Measurements from ENCODE around the gene BUB1.
"Not testable (repeated sequence)": the region's sequence is repeated elsewhere in the genome, so short reads cannot be mapped to it uniquely, and the experiment has no call there.

The BUB1 gene

DNA sequence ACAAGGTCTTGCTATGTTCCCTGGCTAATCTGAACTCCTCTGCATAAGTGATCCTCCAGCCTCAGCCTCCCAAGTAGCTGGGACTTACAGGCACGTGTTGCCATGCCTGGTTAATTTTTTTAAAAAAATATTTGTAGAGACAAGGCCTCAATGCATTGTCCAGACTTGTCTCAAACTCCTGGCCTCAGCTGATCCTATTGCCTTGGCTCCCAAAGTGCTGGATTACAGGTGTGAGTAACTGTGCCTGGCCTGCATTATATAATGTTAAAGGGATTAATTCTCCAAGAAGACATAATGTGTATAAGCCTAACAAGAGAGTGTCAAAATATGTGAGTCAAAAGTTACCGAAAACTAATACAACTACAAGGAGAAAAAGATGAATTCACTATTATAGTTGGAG, 32.2 kb downstream of the BUB1 start:
- H3K4me1 ChIP-seq (ENCODE audit: control insufficient read depth in 1 of 2, insufficient read depth in 2 of 2, low read length in 2 of 2) = no peaks in the 10 kb centered on the region
- no peaks in the 10 kb centered on the region for H3K36me3 ChIP-seq (ENCODE audit: control insufficient read depth in 1 of 2, insufficient read depth in 2 of 2, low read length in 2 of 2)
- no peaks in the 10 kb centered on the region for H3K27me3 ChIP-seq (ENCODE audit: low read depth, low read length)
- no peaks in the 10 kb centered on the region for H3K9me3 ChIP-seq (ENCODE audit: control insufficient read depth in 1 of 2, low read length in 2 of 2)
- no peak overlapping the region for H3K27ac ChIP-seq (ENCODE audit: low read length)
- H3K4me3 ChIP-seq (ENCODE audit: low read depth in 1 of 2, low read length in 2 of 2) = no peak overlapping the region

- no peaks in the 10 kb centered on the region for H3K36me3 ChIP-seq (ENCODE audit: control insufficient read depth in 1 of 2, insufficient read depth in 2 of 2, low read length in 2 of 2)
- no peaks in the 10 kb centered on the region for H3K27me3 ChIP-seq (ENCODE audit: low read depth, low read length)
- H3K4me1 ChIP-seq (ENCODE audit: control insufficient read depth in 1 of 2, insufficient read depth in 2 of 2, low read length in 2 of 2) = no peaks in the 10 kb centered on the region
- H3K9me3 ChIP-seq (ENCODE audit: control insufficient read depth in 1 of 2, low read length in 2 of 2) = no peaks in the 10 kb centered on the region
- no peak overlapping the region for H3K27ac ChIP-seq (ENCODE audit: low read length)
- no peak overlapping the region for H3K4me3 ChIP-seq (ENCODE audit: low read depth in 1 of 2, low read length in 2 of 2)
Observed at GRCh38 chr2:110644357-110644756, 33.5 kb downstream of the BUB1 start.

DNA sequence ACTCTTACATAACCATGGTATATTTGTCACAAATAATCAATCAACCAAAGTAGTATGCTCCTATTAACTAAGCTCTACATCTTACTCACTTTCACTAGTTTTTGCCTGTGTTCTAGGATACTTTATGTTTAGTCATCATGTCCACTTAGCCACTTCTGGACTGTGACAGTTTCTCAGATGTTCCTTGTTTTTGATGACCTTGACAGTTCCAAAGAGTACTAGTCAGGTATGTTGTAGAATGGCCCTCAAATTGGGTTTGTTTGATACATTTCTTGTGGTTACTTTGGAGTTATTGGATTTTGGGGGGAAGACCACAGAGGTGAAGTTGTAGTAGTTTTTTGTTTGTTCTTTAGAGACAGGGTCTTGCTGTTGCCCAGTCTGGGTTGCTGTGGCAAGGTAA, 35.5 kb downstream of the BUB1 start:
- no peaks in the 10 kb centered on the region for H3K27me3 ChIP-seq (ENCODE audit: low read depth, low read length)
- no peaks in the 10 kb centered on the region for H3K36me3 ChIP-seq (ENCODE audit: control insufficient read depth in 1 of 2, insufficient read depth in 2 of 2, low read length in 2 of 2)

GRCh38 chr2:110639972-110640371, 37.9 kb downstream of the BUB1 start:
- no peaks in the 10 kb centered on the region for H3K4me1 ChIP-seq (ENCODE audit: control insufficient read depth in 1 of 2, insufficient read depth in 2 of 2, low read length in 2 of 2)
- H3K9me3 ChIP-seq (ENCODE audit: control insufficient read depth in 1 of 2, low read length in 2 of 2) = no peaks in the 10 kb centered on the region
- no peak overlapping the region for H3K4me3 ChIP-seq (ENCODE audit: low read depth in 1 of 2, low read length in 2 of 2)
- no peaks in the 10 kb centered on the region for H3K27me3 ChIP-seq (ENCODE audit: low read depth, low read length)
- H3K36me3 ChIP-seq (ENCODE audit: control insufficient read depth in 1 of 2, insufficient read depth in 2 of 2, low read length in 2 of 2) = no peaks in the 10 kb centered on the region
- no peak overlapping the region for H3K27ac ChIP-seq (ENCODE audit: low read length)

More for the DNA sequence above, 35.5 kb downstream of the BUB1 start:
- H3K4me1 ChIP-seq (ENCODE audit: control insufficient read depth in 1 of 2, insufficient read depth in 2 of 2, low read length in 2 of 2) = no peaks in the 10 kb centered on the region
- H3K4me3 ChIP-seq (ENCODE audit: low read depth in 1 of 2, low read length in 2 of 2) = no peak overlapping the region
- H3K27ac ChIP-seq (ENCODE audit: low read length) = no peak overlapping the region
- no peaks in the 10 kb centered on the region for H3K9me3 ChIP-seq (ENCODE audit: control insufficient read depth in 1 of 2, low read length in 2 of 2)

GRCh38 chr2:110638952-110639695, 38.7 kb downstream of the BUB1 start:
- H3K4me1 ChIP-seq (ENCODE audit: control insufficient read depth in 1 of 2, insufficient read depth in 2 of 2, low read length in 2 of 2) = no peaks in the 10 kb centered on the region
- H3K36me3 ChIP-seq (ENCODE audit: control insufficient read depth in 1 of 2, insufficient read depth in 2 of 2, low read length in 2 of 2) = no peaks in the 10 kb centered on the region
- H3K9me3 ChIP-seq (ENCODE audit: control insufficient read depth in 1 of 2, low read length in 2 of 2) = no peaks in the 10 kb centered on the region
- H3K27ac ChIP-seq (ENCODE audit: low read length) = no peak overlapping the region
- H3K4me3 ChIP-seq (ENCODE audit: low read depth in 1 of 2, low read length in 2 of 2) = no peak overlapping the region
- no peaks in the 10 kb centered on the region for H3K27me3 ChIP-seq (ENCODE audit: low read depth, low read length)

GRCh38 chr2:110638004-110638403, 39.9 kb downstream of the BUB1 start:
- Histone ChIP-seq H3K27ac (ENCODE audit: low read length) (no peak overlapping the region), H3K4me1 (ENCODE audit: control insufficient read depth in 1 of 2, insufficient read depth in 2 of 2, low read length in 2 of 2) (no peaks in the 10 kb centered on the region), H3K9me3 (ENCODE audit: control insufficient read depth in 1 of 2, low read length in 2 of 2) (no peaks in the 10 kb centered on the region), H3K27me3 (ENCODE audit: low read depth, low read length) (no peaks in the 10 kb centered on the region), H3K36me3 (ENCODE audit: control insufficient read depth in 1 of 2, insufficient read depth in 2 of 2, low read length in 2 of 2) (no peaks in the 10 kb centered on the region), H3K4me3 (ENCODE audit: low read depth in 1 of 2, low read length in 2 of 2) (no peak overlapping the region)

DNA sequence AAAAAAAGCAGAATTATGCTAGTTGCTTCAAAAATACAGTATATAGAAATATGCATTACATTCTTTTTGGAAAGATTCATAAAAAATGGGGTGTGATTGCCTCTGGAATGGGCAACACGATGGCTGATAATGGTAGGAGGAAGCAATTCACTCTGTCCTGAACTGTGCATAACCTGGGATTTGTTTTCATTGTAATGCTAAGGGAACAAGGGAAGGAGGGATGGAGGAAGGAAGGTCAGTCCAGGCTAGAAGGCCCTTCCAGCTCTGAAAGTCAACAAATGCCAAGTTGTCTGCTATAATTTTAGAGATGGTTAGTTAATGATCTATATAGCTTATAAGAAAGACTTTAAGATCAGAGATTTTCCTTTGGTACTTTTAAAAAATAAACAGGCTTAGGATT, 40.8 kb downstream of the BUB1 start:
- no peaks in the 10 kb centered on the region for H3K27me3 ChIP-seq (ENCODE audit: low read depth, low read length)
- no peak overlapping the region for H3K4me3 ChIP-seq (ENCODE audit: low read depth in 1 of 2, low read length in 2 of 2)
- H3K36me3 ChIP-seq (ENCODE audit: control insufficient read depth in 1 of 2, insufficient read depth in 2 of 2, low read length in 2 of 2) = no peaks in the 10 kb centered on the region
- H3K9me3 ChIP-seq (ENCODE audit: control insufficient read depth in 1 of 2, low read length in 2 of 2) = no peaks in the 10 kb centered on the region
- H3K27ac ChIP-seq (ENCODE audit: low read length) = no peak overlapping the region
- no peaks in the 10 kb centered on the region for H3K4me1 ChIP-seq (ENCODE audit: control insufficient read depth in 1 of 2, insufficient read depth in 2 of 2, low read length in 2 of 2)

DNA sequence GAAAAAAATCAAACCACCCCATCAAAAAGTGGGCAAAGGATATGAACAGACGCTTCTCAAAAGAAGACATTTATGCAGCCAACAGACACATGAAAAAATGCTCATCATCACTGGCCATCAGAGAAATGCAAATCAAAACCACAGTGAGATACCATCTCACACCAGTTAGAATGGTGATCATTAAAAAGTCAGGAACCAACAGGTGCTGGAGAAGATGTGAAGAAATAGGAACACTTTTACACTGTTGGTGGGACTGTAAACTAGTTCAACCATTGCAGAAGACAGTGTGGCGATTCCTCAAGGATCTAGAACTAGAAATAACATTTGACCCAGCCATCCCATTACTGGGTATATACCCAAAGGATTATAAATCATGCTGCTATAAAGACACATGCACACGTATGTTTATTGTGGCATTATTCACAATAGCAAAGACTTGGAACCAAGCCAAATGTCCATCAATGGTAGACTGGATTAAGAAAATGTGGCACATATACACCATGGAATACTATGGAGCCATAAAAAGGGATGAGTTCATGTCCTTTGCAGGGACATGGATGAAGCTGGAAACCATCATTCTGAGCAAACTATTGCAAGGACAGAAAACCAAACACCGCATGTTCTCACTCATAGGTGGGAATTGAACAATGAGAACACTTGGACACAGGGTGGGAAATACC, 41.8 kb downstream of the BUB1 start:
- not testable (repeated sequence) for H3K27me3 ChIP-seq (ENCODE audit: low read depth, low read length); H3K4me3 ChIP-seq (ENCODE audit: low read depth in 1 of 2, low read length in 2 of 2); H3K27ac ChIP-seq (ENCODE audit: low read length); H3K4me1 ChIP-seq (ENCODE audit: control insufficient read depth in 1 of 2, insufficient read depth in 2 of 2, low read length in 2 of 2); H3K36me3 ChIP-seq (ENCODE audit: control insufficient read depth in 1 of 2, insufficient read depth in 2 of 2, low read length in 2 of 2); H3K9me3 ChIP-seq (ENCODE audit: control insufficient read depth in 1 of 2, low read length in 2 of 2)

DNA sequence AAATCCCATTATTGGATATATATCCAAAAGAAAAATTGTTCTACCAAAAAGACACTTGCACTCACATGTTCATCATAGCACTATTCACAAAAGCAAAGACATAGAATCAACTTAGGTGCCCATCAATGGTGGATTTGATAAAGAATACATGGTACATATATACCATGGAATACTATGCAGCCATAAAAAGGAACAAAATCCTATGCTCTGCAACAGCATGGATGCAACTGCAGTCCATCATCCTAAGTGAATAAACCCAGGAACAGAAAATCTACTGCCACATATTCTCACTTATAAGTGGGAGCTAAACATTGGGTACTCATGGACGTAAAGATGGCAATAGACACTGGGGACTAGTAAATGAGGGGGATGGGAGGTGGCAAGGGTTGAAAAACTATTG, 50.5 kb downstream of the BUB1 start:
- not testable (repeated sequence) for H3K4me1 ChIP-seq (ENCODE audit: control insufficient read depth in 1 of 2, insufficient read depth in 2 of 2, low read length in 2 of 2); H3K36me3 ChIP-seq (ENCODE audit: control insufficient read depth in 1 of 2, insufficient read depth in 2 of 2, low read length in 2 of 2); H3K27me3 ChIP-seq (ENCODE audit: low read depth, low read length); H3K4me3 ChIP-seq (ENCODE audit: low read depth in 1 of 2, low read length in 2 of 2); H3K9me3 ChIP-seq (ENCODE audit: control insufficient read depth in 1 of 2, low read length in 2 of 2); H3K27ac ChIP-seq (ENCODE audit: low read length)

DNA sequence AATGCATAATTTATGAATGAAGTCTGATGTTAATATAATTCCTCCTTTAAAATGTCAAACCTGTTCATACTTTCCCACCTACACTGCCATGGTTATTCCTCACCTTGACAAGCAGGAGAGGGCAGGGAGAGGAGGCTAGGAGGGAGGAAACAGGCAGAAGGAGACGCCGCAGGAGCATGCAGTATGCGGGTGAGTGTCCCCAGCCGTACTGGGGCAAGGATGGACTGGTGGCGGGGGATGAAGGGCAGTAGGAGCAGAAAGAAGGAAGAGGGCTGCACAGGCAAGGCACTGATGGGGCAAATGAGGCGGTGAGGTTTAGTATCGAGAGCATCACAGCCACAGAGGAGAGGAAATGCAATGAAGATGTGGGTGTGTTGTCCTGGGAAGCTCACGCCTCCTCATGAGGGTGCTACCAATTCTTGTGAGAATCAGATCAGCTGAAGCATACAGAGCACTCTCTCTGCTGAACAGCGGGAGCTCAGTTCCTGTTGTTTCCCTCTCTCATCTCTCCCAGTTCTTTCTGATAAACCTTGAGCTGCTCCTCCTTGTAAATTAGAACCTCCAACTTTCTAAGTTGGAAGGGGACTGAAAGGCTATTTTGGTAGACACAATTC, 58.4 kb downstream of the BUB1 start:
- H3K27me3 ChIP-seq (ENCODE audit: low read depth, low read length); H3K4me1 ChIP-seq (ENCODE audit: control insufficient read depth in 1 of 2, insufficient read depth in 2 of 2, low read length in 2 of 2); H3K4me3 ChIP-seq (ENCODE audit: low read depth in 1 of 2, low read length in 2 of 2); H3K36me3 ChIP-seq (ENCODE audit: control insufficient read depth in 1 of 2, insufficient read depth in 2 of 2, low read length in 2 of 2); H3K9me3 ChIP-seq (ENCODE audit: control insufficient read depth in 1 of 2, low read length in 2 of 2); H3K27ac ChIP-seq (ENCODE audit: low read length): not testable (repeated sequence)

GRCh38 chr2:110613927-110614326, 63.9 kb downstream of the BUB1 start:
- H3K4me3 ChIP-seq (ENCODE audit: low read depth in 1 of 2, low read length in 2 of 2); H3K27me3 ChIP-seq (ENCODE audit: low read depth, low read length); H3K36me3 ChIP-seq (ENCODE audit: control insufficient read depth in 1 of 2, insufficient read depth in 2 of 2, low read length in 2 of 2); H3K9me3 ChIP-seq (ENCODE audit: control insufficient read depth in 1 of 2, low read length in 2 of 2); H3K27ac ChIP-seq (ENCODE audit: low read length); H3K4me1 ChIP-seq (ENCODE audit: control insufficient read depth in 1 of 2, insufficient read depth in 2 of 2, low read length in 2 of 2): not testable (repeated sequence)

Data from muscle layer of duodenum (tissue), 2 donors.